Colonic mucosa (tissue), 4 donors: ENCODE measurements around the gene MAPK13. TPM values are rescaled to one million over a fixed set of nuclear protein-coding genes. Genes with fewer than 3 reads are reported as not detected.
"Not testable (repeated sequence)": the region's sequence is repeated elsewhere in the genome, so short reads cannot be mapped to it uniquely, and the experiment has no call there.

Experiments used
- DNase-seq: peaks from one replicate; pipeline ENCODE4 v3.0.0-alpha.2; 2020
- H3K27ac ChIP-seq: fragments of 200-600 bp; one replicate; pipeline ENCODE4 v1.8.0; 2021
- H3K27me3 ChIP-seq: fragments of 200-600 bp; one replicate; pipeline ENCODE4 v1.8.0; 2021
- H3K36me3 ChIP-seq: fragments of 200-600 bp; one replicate; pipeline ENCODE4 v1.8.0; 2021
- H3K4me1 ChIP-seq: fragments of 200-600 bp; one replicate; pipeline ENCODE4 v1.8.0; 2021; ENCODE audit warnings: mild to moderate bottlenecking
- H3K4me3 ChIP-seq: fragments of 200-600 bp; one replicate; pipeline ENCODE4 v1.8.0; 2021
- H3K9ac ChIP-seq, 2 donors: one replicate each; pipeline ENCODE4 v1.7.0; 2013; ENCODE audit warnings: control low read depth in 2 of 2, low read depth in 2 of 2, low read length in 2 of 2
- H3K9me3 ChIP-seq: fragments of 200-600 bp; one replicate; pipeline ENCODE4 v1.8.0; 2021
- CTCF ChIP-seq: fragments of 200-600 bp; IDR thresholded peaks from one replicate; pipeline ENCODE4 v1.8.0; 2022; ENCODE audit warnings: antibody characterized with exemption, mild to moderate bottlenecking
- intact Hi-C: fragments of 100-400 bp; cut with DNase I; formaldehyde crosslinking; loops from one replicate; pipeline ENCODE4 v1.14.1; 2022
- total RNA-seq, 2 donors: library from RNA; stranded (reverse); fragmentation: NEBNext Ultra II Directional in 1 of 2; extraction: Animal tissue kit (Norgen Biotek cat#: 25700) in 1 of 2; gene quantifications; one replicate each; pipeline ENCODE4 v1.2.1, GENCODE V29; 2021
- donor health status: healthy.
- donor health status: DM: no; HTN: no; CAD: no.
- donor health status: DM: no; HTN: no; CAD: no.

MAPK13 gene
- 100 to 1,000 TPM; 166 to 186 TPM for total RNA-seq

GRCh38 chr6:36129941-36130666, at the start of gene MAPK13:
TSS of gene MAPK13 (plus strand) at chr6:36130513. CDS start at chr6:36130583, 70 bp downstream.
- H3K9me3 ChIP-seq = no peaks in the 10 kb centered on the region

GRCh38 chr6:36082318-36082717, 48.0 kb upstream of the MAPK13 start:
- intact Hi-C loops = no loop called here
- Histone ChIP-seq H3K4me1 (no peaks in the 10 kb centered on the region), H3K36me3 (peaks cover 3% of the 10 kb centered on the region), H3K9me3 (no peaks in the 10 kb centered on the region), H3K9ac (no peak overlapping the region), H3K4me3 (no peak overlapping the region), H3K27ac (no peak overlapping the region), H3K27me3 (no peaks in the 10 kb centered on the region)
- no peak for DNase-seq
- no peak for TF ChIP-seq CTCF

More at GRCh38 chr6:36129941-36130666, at the start of gene MAPK13:
- peak; percentile 63 for DNase-seq
- Histone ChIP-seq H3K36me3 (no peaks in the 10 kb centered on the region), H3K9ac (peak within 1 kb of the TSS; percentile 89 to 96), H3K4me3 (peak within 1 kb of the TSS; percentile 62), H3K27ac (peak within 1 kb of the TSS; percentile 97), H3K4me1 (peaks cover 8% of the 10 kb centered on the region), H3K27me3 (no peaks in the 10 kb centered on the region)
- intact Hi-C loops = loop anchor here (10.0 kb wide), 1 partner anchor 175 kb away; no protein-coding TSS in a partner anchor
- no peak for TF ChIP-seq CTCF

- no peaks in the 10 kb centered on the region for H3K4me1 ChIP-seq
- no peaks in the 10 kb centered on the region for H3K9me3 ChIP-seq
- no peak overlapping the region for H3K9ac ChIP-seq
- H3K36me3 ChIP-seq = peaks cover 3% of the 10 kb centered on the region
- no peak for TF ChIP-seq CTCF
- H3K27ac ChIP-seq = no peak overlapping the region
- H3K27me3 ChIP-seq = no peaks in the 10 kb centered on the region
- no peak overlapping the region for H3K4me3 ChIP-seq
- intact Hi-C loops = no loop called here
- DNase-seq = no peak
These were observed 46.9 kb upstream of the MAPK13 start for GRCh38 chr6:36083446-36083845.

GRCh38 chr6:36088204-36088603, 42.1 kb upstream of the MAPK13 start:
- H3K27me3 ChIP-seq, H3K9me3 ChIP-seq, intact Hi-C loops, H3K9ac ChIP-seq, H3K36me3 ChIP-seq, DNase-seq, H3K27ac ChIP-seq, H3K4me1 ChIP-seq, H3K4me3 ChIP-seq: not testable (repeated sequence)

- Histone ChIP-seq H3K27ac (no peak overlapping the region), H3K4me3 (no peak overlapping the region), H3K36me3 (no peaks in the 10 kb centered on the region), H3K9me3 (no peaks in the 10 kb centered on the region), H3K9ac (no peak overlapping the region), H3K27me3 (no peaks in the 10 kb centered on the region), H3K4me1 (no peaks in the 10 kb centered on the region)
- no peak for TF ChIP-seq CTCF
- intact Hi-C loops = no loop called here
- no peak for DNase-seq
These were observed 41.3 kb upstream of the MAPK13 start for GRCh38 chr6:36089048-36089447.

- peak overlapping the region; percentile 10 for H3K27ac ChIP-seq
- no peak for DNase-seq
- TF ChIP-seq CTCF = no peak
- no peak overlapping the region for H3K9ac ChIP-seq
- H3K27me3 ChIP-seq = no peaks in the 10 kb centered on the region
- H3K9me3 ChIP-seq = no peaks in the 10 kb centered on the region
- intact Hi-C loops = loop anchor here (2.0 kb wide), 1 partner anchor 67 kb away; the partner anchor contains the start of gene MAPK14
- no peaks in the 10 kb centered on the region for H3K36me3 ChIP-seq
- H3K4me1 ChIP-seq = peaks cover 4% of the 10 kb centered on the region
- H3K4me3 ChIP-seq = no peak overlapping the region
These were observed 36.1 kb upstream of the MAPK13 start for GRCh38 chr6:36094238-36094637.
